Colonic mucosa (tissue), 4 donors: Measurements from ENCODE around the gene TM9SF3. TPM values are rescaled to one million over a fixed set of nuclear protein-coding genes. Genes with fewer than 3 reads are reported as not detected.

Source experiments
- DNase-seq: peaks from one replicate; pipeline ENCODE4 v3.0.0-alpha.2; 2020
- H3K27ac ChIP-seq: fragments of 200-600 bp; one replicate; pipeline ENCODE4 v1.8.0; 2021
- H3K27me3 ChIP-seq: fragments of 200-600 bp; one replicate; pipeline ENCODE4 v1.8.0; 2021
- H3K36me3 ChIP-seq: fragments of 200-600 bp; one replicate; pipeline ENCODE4 v1.8.0; 2021
- H3K4me1 ChIP-seq: fragments of 200-600 bp; one replicate; pipeline ENCODE4 v1.8.0; 2021; ENCODE audit warnings: mild to moderate bottlenecking
- H3K4me3 ChIP-seq: fragments of 200-600 bp; one replicate; pipeline ENCODE4 v1.8.0; 2021
- H3K9ac ChIP-seq, 2 donors: one replicate each; pipeline ENCODE4 v1.7.0; 2013; ENCODE audit warnings: control low read depth in 2 of 2, low read depth in 2 of 2, low read length in 2 of 2
- H3K9me3 ChIP-seq: fragments of 200-600 bp; one replicate; pipeline ENCODE4 v1.8.0; 2021
- intact Hi-C: fragments of 100-400 bp; cut with DNase I; formaldehyde crosslinking; loops from one replicate; pipeline ENCODE4 v1.14.1; 2022
- total RNA-seq, 2 donors: library from RNA; stranded (reverse); fragmentation: NEBNext Ultra II Directional in 1 of 2; extraction: Animal tissue kit (Norgen Biotek cat#: 25700) in 1 of 2; gene quantifications; one replicate each; pipeline ENCODE4 v1.2.1, GENCODE V29; 2021
- TF ChIP-seq, protein P1 (sequence below): fragments of 200-600 bp; IDR thresholded peaks from one replicate; pipeline ENCODE4 v1.8.0; 2022; ENCODE audit warnings: antibody characterized with exemption, mild to moderate bottlenecking
- donor health status: healthy.
- donor health status: DM: no; HTN: no; CAD: no.
- donor health status: DM: no; HTN: no; CAD: no.

The TM9SF3 gene
- total RNA-seq, 2 donors from 2014 or later, result 285 to 392 TPM

DNA sequence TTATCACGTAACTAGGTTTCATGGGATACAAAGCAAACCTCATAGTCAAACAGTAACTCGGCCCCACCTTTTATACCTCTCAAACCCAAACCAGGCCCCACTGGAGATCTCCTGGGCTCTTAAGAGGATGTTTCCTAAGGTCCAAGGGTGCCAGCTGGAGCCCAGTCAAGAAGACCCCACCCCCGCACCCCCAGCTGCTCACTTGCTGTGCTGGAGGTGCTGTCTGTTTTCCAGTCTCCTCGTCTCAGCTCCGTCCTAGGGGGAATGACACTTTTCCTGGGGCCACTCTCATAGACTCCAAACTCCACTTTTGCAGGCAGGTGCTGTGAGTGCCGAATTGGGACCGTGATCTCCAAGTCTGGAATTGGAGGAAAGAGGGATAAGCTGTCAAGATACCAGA is 22.7 kb upstream of the TM9SF3 start:
- Histone ChIP-seq H3K4me3 (no peak overlapping the region), H3K27ac (peak overlapping the region; percentile 83), H3K36me3 (no peaks in the 10 kb centered on the region), H3K27me3 (no peaks in the 10 kb centered on the region), H3K9ac (peak overlapping the region in 1 of 2 donors; percentile 22), H3K4me1 (peaks cover 22% of the 10 kb centered on the region), H3K9me3 (no peaks in the 10 kb centered on the region)
- DNase-seq, result peak; percentile 42
- TF ChIP-seq, protein P1, sequence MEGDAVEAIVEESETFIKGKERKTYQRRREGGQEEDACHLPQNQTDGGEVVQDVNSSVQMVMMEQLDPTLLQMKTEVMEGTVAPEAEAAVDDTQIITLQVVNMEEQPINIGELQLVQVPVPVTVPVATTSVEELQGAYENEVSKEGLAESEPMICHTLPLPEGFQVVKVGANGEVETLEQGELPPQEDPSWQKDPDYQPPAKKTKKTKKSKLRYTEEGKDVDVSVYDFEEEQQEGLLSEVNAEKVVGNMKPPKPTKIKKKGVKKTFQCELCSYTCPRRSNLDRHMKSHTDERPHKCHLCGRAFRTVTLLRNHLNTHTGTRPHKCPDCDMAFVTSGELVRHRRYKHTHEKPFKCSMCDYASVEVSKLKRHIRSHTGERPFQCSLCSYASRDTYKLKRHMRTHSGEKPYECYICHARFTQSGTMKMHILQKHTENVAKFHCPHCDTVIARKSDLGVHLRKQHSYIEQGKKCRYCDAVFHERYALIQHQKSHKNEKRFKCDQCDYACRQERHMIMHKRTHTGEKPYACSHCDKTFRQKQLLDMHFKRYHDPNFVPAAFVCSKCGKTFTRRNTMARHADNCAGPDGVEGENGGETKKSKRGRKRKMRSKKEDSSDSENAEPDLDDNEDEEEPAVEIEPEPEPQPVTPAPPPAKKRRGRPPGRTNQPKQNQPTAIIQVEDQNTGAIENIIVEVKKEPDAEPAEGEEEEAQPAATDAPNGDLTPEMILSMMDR, result no peak
- intact Hi-C loops, result no loop called here

DNA sequence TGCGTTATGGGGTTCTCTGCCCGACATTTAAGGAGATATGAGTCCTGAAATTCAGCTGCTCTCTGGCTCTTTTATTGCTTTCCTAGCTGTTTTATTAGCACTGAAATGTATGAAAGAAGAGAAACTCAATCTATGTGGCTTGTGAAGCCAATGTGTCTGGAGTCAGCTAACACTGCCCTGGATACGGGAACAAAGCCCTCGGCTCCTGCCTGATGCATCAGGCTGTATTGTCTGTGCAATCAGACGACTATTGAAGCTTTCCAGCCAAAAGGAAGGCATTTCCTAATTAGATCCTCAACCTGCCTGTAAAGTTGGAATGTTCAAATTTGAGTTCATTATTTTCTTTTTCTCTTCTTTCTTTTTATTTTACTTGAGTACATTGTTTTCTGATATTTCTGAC is 22.0 kb upstream of the TM9SF3 start:
- Histone ChIP-seq H3K9ac (peak overlapping the region in 1 of 2 donors; percentile 30), H3K4me3 (no peak overlapping the region), H3K27ac (peak overlapping the region; percentile 28), H3K4me1 (peaks cover 21% of the 10 kb centered on the region), H3K36me3 (no peaks in the 10 kb centered on the region), H3K9me3 (no peaks in the 10 kb centered on the region), H3K27me3 (no peaks in the 10 kb centered on the region)
- DNase-seq, result no peak
- TF ChIP-seq, protein P1, result no peak
- intact Hi-C loops, result no loop called here

DNA sequence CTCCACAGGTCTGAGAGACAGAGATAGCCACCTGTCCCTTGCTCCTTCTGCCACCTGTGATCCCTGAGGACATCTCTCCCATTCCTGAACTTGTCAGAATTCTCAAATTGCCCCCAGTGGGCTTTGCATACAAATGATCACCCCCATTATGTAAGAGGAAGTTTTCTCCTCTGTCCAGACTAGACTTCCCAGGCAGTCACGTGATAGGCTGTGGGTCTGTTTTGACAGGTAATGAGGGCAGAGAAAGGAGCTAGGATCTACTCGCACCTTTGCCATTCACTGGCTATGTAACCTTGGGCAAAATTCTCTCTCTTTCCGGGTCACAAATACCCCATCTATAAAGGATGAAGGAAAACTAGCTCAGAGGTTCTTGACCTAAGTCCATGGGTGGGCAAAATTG is 21.4 kb upstream of the TM9SF3 start:
- TF ChIP-seq, protein P1, result no peak
- intact Hi-C loops, result no loop called here
- Histone ChIP-seq H3K27ac (peak overlapping the region; percentile 28), H3K9me3 (no peaks in the 10 kb centered on the region), H3K9ac (peak overlapping the region in 1 of 2 donors; percentile 30), H3K27me3 (no peaks in the 10 kb centered on the region), H3K36me3 (no peaks in the 10 kb centered on the region), H3K4me3 (no peak overlapping the region), H3K4me1 (peaks cover 17% of the 10 kb centered on the region)
- peak; percentile 53 for DNase-seq

DNA sequence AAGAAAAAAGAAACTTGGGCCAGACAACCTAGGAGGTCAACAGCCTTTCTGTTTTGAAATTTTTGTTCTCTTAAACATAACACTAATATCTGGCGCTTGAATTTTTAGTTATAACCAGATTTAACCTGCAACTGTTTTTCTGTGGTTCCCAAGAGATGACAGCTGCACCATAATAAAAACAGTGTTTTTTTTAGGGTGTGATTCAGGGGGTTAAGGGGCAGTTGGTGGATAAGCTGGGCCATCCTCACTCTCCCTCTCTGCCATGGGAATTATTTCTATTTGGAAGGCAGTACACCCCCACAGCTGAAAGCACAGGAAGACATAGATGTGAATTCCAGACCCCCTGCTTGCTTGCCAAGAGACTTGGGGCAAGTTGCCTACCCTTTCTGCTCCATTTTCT is 20.1 kb upstream of the TM9SF3 start:
- H3K27ac ChIP-seq, result no peak overlapping the region
- DNase-seq, result no peak
- peaks cover 11% of the 10 kb centered on the region for H3K4me1 ChIP-seq
- no peaks in the 10 kb centered on the region for H3K36me3 ChIP-seq
- no peaks in the 10 kb centered on the region for H3K27me3 ChIP-seq
- TF ChIP-seq, protein P1, result no peak
- no peak overlapping the region for H3K4me3 ChIP-seq
- no peaks in the 10 kb centered on the region for H3K9me3 ChIP-seq
- intact Hi-C loops, result no loop called here
- no peak overlapping the region for H3K9ac ChIP-seq

DNA sequence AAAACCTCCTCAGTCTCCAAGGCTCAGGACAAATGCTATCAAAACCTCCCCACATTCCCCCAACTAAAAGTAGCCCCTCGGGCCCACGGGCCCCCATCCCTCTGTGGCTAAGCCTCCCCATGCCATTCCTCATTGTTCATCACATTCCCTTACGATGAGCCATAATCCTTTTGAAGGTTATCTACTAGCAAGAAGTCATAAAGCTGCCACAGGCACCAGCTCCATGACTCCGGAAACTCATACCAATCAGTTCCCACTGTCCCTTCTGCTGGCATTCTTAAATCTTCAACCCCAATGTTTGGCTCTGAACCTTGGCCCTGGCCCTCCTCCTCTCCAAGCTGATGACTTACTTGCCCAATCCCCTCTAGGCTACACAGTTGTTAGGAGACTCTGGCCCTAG is 19.4 kb upstream of the TM9SF3 start:
- no peaks in the 10 kb centered on the region for H3K9me3 ChIP-seq
- H3K4me3 ChIP-seq, result no peak overlapping the region
- no peak overlapping the region for H3K9ac ChIP-seq
- H3K27me3 ChIP-seq, result no peaks in the 10 kb centered on the region
- H3K27ac ChIP-seq, result no peak overlapping the region
- DNase-seq, result no peak
- peaks cover 10% of the 10 kb centered on the region for H3K4me1 ChIP-seq
- TF ChIP-seq, protein P1, result no peak
- intact Hi-C loops, result no loop called here
- H3K36me3 ChIP-seq, result no peaks in the 10 kb centered on the region
